NCI-H524 (cell line): ENCODE results near the gene NEURL4.

Experiments
- DNase-seq, 2 experiments: peaks; one replicate each; lab custom pipeline; 2025; lab: John Stamatoyannopoulos, UW

Gene NEURL4

GRCh38 chr17:7323731-7324437, 5.3 kb downstream of the NEURL4 start:
- DNase-seq, result no peak

- no peak for DNase-seq
Measured at GRCh38 chr17:7322520-7323194, 6.5 kb downstream of the NEURL4 start.

DNA sequence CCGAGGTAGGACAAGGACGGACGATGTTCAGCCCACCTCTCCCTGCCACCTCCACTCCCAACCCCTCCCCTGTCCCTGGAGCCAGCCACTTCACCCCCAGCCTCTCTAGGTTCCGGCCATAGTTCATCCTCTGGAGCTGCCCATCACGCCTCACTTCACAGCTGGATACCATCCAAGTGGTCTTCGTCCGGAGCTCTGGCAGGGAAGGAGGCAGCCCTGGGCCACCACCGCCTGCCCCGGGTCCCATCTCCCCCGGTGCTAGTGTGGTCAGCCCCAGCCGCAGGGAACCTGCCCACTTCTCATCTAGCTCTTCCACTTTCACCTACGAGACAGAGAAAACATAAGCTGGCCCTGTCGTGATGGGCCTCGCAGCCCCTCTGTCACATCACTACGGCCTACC, 7.7 kb downstream of the NEURL4 start:
- no peak for DNase-seq

DNA sequence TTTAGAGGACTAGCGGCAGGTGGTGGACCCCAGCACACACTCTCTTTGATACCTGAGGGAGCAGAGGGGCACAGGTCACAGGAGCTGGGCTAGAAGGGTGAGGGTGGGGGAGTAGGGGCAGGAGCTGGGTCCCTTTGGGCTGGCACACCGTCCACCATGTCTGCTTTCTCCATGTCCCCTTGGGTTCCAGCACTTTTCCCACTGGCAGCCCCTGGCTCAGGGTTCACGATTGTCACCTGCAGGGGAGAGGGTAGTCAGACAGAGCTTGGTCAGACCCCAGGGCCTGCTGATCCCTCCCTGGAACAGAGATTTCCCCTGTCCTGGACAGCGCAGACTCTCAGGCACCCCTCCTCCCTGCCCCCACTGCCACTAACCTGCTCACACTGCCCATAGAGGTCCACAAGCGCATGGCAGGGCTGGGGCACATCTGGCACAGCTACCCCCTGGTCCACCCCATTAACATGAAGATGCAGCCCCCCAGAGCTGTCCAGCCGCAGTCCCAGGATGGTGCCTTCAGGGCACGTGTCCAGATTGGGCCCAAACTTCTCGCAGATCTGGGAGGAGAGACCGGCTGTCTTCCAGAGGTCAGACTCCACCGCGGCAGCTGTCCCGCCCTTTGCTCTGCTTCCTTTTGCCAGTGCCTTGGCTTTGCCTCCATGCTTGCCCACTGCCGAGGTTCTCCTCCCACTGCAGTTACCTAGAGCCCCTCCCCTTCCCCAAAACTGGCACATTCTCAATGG, 10.8 kb downstream of the NEURL4 start:
- no peak for DNase-seq

DNA sequence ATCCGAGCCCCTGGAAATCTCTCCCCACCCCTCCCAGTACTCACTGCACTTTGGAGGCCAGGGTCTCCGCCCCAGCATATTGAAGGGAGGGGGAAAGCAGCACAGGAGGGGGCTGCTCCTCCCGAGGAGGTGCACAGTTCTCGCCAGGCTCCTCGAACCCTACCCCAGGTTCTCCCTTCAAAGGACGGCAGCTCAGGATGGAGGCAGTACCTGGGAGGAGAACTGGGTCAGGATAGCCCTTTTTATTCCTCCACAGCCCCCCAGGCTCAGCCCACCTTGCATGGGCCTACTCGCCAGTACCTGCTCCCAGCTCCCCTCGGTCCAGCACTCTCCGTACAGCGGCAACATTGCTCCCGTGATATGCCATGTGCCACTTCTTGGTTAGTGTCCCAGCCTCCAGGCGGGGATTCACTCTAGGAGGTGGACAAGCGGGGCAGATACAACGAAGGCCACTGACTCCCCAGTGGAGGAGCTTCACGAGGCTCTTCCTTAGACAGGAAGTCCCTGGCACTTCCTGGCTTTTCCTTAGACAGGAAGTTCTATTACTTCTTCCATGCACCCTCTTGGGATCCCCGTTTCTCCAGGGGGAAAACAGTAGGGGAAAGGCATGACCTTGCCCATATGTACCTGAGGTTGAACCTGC, 11.9 kb downstream of the NEURL4 start:
- no peak for DNase-seq

- DNase-seq, result no peak
Measured at GRCh38 chr17:7315570-7316235, 13.4 kb downstream of the NEURL4 start.

DNA sequence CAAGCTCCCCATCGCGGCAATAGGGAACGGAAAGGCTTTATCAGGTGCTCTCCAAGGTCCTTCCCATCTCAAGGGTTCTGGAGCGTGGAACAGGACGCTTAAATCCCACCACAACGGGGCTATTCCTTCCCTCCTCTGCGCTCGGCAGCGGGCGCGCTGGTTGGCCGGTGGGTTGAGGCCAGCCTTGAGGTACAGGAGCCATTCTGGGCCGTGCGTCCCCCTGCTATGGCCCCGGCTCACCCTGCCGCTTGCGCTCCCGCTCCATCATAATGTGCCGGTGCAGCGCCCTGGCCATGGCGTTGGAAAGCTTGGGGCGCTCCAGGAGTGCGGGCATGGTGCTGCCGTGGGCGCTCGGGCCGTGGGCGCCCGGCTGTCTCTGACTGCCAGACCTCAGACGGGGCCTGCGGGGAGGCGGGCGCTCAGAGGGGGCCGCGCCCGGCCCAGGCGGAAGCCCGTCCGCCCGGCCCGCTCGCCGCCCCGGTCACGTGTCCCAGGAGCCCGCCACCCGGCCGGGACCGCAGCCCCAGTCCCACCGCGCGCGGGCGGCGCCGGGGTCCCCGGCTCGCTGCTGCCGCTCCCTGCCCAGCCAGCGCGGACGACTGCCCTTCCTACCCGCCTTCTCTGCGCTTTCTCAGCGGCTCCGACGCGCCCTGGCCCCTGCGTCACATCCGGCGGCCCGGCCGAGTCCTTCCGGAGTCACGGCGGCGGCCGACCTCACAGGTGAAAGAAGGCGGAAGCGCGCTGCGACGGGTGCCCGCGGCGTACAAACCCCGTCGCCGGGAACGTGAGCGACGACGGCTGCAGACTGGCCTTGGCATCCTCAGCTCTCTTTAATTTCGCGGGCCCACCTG, 14.2 kb downstream of the NEURL4 start, which contains the start of gene GPS2:
Gene GPS2 (minus strand): TSS at position 642 of the 851 bp plus-strand sequence. CDS start 308 bp downstream, at position 334.
- DNase-seq, result peak in 1 of 2 experiments; percentile 48

DNA sequence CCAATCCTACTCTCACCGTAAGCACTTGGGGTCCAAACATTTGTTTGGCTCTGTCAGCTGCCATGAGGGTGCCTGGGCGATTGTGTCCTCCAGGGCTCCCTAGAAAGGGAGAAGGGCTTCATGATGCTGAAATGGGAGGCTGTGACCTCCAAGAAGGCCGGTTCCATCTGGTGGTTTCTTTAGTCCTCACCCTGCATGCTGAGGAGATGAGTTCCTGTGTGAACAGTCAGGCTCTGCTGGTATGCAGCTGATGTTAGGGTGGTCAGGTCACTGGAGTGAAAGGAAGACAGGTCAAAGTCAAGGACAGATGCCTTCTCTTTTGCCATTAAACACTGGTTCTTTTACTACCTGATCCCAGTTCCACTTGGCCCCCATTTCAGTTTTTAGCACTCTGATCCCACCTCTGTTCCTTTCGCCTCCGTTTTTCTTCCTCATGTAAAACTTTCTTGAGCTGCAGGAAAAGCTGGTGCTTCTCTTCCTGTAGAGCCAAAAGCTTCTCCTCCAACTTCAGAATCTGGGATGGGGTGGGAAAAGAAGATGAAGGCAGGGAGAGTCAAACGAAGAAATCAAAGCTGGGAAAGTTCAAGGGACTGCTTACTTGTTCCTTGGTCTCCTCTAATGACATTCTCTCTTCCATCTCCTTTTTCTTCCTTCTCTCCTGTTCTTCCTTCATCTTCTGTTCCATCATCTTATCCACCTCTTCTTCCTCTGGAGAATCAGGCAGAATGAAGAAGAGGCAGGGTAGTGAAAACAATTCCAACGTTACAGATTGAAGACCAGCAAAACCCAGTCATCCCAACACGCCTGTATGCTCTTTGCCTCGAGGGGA, 15.0 kb downstream of the NEURL4 start:
- no peak for DNase-seq

DNA sequence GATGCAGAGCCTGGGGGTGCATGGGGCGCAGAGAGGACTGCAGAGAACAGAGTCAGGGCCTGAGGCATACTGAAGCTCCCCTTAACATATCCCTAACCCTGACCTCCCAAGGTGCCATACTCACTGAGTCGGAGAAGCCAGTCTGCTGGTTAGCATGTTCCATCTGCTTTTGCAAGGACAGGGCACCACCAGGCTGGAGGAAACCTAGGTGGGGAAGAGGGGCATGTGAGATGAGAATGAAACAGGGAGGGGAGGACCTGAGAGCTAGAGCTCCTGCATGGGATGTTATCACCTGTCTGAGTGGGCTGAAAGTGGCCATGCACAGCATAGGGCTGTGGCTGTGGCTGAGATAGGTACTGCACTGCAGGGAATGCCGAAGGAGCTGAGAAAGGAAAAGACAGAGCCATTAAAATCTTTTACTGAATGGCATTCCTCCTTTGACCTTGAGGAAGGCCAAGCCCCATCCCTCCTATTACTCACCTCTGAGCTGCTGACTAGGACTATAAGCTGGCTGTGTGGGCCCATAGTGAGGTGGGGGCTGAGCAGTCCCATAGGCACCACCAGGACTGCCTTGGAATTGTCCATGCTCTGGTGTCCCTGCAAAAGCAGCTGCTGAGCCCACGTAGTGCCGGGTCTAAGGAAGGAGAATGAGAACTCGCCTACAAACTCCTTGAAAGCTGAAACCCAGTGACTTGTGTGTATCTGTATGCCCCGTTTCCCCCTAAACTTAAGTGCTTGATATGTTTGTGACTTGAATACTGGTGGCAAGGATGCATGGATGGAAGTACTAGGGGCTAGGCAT, 15.8 kb downstream of the NEURL4 start:
- DNase-seq, result no peak

GRCh38 chr17:7312432-7313087, 16.6 kb downstream of the NEURL4 start:
- DNase-seq, result no peak

DNA sequence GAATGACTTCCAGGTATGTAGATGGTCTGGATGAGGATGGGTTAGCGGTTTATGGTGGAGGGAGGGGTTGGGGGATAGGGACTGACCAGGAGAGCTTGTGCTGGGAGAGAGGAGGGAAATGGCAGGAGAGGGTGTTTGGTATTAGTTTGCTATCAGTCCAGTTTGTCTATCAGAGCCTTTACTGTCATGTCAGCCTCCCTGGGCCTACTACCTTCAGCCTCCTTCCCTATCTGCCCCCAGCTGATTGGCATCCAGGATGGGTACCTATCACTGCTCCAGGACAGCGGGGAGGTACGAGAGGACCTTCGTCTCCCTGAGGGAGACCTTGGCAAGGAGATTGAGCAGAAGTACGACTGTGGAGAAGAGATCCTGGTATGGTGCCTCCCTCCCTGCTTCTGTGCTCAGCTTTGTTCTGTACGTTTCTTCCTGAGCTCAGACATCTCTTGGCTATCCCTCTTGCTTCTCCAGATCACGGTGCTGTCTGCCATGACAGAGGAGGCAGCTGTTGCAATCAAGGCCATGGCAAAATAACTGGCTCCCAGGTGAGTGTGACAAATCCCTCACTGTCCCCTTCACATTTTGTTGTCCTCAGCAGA, 17.9 kb downstream of the NEURL4 start:
- no peak for DNase-seq

DNA sequence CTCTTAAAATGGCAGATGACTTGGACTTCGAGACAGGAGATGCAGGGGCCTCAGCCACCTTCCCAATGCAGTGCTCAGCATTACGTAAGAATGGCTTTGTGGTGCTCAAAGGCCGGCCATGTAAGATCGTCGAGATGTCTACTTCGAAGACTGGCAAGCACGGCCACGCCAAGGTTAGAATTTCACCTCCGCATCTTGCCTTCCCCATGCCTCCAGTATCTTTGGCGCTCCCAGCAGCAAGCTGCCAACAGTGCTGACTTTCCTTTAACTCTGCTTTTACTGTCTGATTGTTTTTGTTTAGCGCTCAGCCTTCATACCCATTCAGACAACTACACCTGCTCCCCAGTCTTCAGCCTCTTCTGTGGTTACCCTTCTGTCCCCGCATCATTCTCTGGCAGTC, 19.5 kb downstream of the NEURL4 start:
- DNase-seq, result no peak

DNA sequence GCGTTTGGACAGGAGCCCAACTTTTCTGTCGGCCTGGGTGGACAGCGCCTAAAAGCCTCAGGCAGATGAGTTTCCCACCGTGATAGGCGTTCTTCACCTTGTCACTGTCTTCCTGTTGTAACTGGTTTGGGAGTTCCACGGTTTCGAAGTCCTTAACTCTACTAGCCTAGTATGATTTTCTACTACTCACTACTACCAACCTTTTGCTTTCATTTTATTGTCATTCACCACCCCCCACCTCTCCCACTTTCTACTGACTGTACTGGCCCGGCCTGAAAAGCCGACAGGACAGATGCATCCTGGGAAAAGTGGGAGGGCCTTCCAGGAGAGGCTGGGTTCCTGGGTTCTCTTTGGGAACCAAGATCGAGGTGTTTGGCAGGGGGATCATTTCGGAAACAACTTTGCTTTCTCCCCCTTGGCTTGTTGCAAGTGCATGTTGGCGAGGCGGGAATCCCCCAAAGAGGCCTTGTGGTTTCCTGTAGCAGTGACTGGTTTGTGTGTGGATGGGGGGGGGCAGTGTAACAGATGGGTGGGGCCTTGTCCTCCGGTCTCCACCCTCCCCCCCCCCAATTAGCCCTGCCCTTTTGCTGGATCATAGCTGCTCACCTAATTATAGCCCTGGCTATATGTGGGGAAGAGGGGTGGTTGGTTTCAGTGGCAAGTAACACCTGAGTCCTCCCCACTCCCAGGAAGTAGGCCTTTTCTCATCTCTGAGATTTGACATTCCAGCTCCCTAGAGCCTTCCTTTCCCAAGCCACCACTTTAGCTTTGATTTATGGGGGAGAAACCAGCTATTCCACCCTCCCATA, 20.3 kb downstream of the NEURL4 start:
- DNase-seq, result peak in 1 of 2 experiments; percentile 19

GRCh38 chr17:7307686-7308624, 21.2 kb downstream of the NEURL4 start:
- peak in 1 of 2 experiments; percentile 6 for DNase-seq

DNA sequence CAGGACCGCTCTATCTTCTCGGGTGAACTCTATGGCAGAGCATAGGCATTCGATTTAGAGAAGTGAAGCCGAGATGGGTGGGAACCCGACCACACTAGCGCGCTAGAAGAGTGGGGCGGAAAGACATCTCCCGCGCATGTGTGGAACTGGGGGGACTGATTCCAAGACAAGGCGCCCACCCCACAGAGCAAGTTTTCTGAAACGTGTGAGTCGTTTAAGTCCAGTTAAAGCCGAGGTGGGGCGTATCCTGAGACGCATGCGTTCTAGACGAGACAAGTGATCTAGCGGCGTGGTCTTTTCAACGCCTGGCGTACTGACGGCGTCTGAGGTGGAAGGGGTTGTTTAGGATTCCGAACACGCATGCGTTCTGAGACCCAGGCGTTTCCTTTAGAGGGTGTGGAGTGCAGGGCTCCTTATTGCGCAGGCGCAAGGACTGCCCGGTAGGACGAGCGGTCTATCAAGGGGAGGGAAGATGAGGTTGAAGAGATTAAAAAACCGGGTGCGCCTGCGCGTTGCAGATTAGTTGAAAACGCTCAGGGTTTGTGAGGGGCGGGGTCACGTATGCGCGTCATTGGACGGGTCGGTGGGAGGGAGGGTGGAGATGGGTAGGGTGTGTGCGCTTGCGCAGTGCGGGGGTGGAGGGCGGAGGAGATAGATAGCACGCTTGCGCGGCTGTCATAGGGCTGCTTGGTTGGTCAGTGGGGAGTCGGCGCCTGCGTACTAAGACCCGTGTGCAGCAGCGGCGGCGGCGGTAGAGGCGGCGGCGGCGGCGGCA, 22.0 kb downstream of the NEURL4 start, which contains the start of gene EIF5A:
Gene EIF5A (plus strand): TSS at position 718 of the 775 bp plus-strand sequence. CDS start 2,008 bp downstream, outside the sequence.
- peak; percentile 96 to 97 for DNase-seq
